GM12878 (cell line): ENCODE results near the gene GABBR2. TPM values are rescaled to one million over a fixed set of nuclear protein-coding genes. Genes with fewer than 3 reads are reported as not detected.

Experiments
- ATAC-seq: fragments of 200-7000 bp; cut with Tn5 transposase; 3 replicates; pipeline ENCODE4 v1.9.1; 2020; ENCODE audit warnings: mild to moderate bottlenecking, moderate library complexity
- BruUV-seq: library from RNA; stranded (reverse); fragments of 400-500 nt; replicated peaks from 2 replicates; lab custom pipeline; 2021; lab: Mats Ljungman, UMichigan
- CTCF ChIA-PET: fragments of 300-600 bp; sonication (Branson Sonifier 250); formaldehyde crosslinking; extraction: SDS; loops from one replicate; lab custom pipeline; 2021; ENCODE audit warnings: inconsistent platforms; lab: Yijun Ruan, JAX
- POLR2A ChIA-PET: fragments of 350-600 bp; formaldehyde crosslinking; extraction: SDS; loops from one replicate; lab custom pipeline; 2021; ENCODE audit warnings: inconsistent platforms; lab: Charles Lee
- RAD21 ChIA-PET: fragments of 300-600 bp; sonication (Branson Sonifier 250); formaldehyde crosslinking; loops from one replicate; lab custom pipeline; 2023; ENCODE audit warnings: antibody characterized with exemption; ENCODE audit not compliant: unreplicated experiment; lab: Charles Lee
- SMC1A ChIA-PET: fragments of 300-600 bp; sonication (Branson Sonifier 250); formaldehyde crosslinking; loops from one replicate; lab custom pipeline; 2023; ENCODE audit not compliant: unreplicated experiment, uncharacterized antibody; lab: Charles Lee
- DNase-seq: peaks from one replicate; pipeline ENCODE4 v3.0.0-alpha.2; 2011; ENCODE audit warnings: low read depth, low spot score
- FAIRE-seq: peaks from 3 replicates; lab custom pipeline; 2011; peaks lifted over from hg19 to GRCh38; lab: Jason Lieb, UNC
- H2AFZ ChIP-seq: 2 replicates; pipeline ENCODE4 v1.6.0; 2011; ENCODE audit warnings: low read depth, low read length, control low read depth; ENCODE audit not compliant: control insufficient read depth
- H3K27ac ChIP-seq: 2 replicates; pipeline ENCODE4 v1.5.1; 2011; ENCODE audit warnings: control low read depth; ENCODE audit not compliant: control insufficient read depth, insufficient read depth
- H3K27me3 ChIP-seq, 2 experiments: replicated peaks in 1 of 2; 2 replicates each; pipeline versions ENCODE4 v1.6.0 to v1.6.1; 2011; ENCODE audit warnings: low read length in 1 of 2; ENCODE audit not compliant: control insufficient read depth in 2 of 2, insufficient read depth in 2 of 2
- H3K36me3 ChIP-seq, 2 experiments: 2 replicates each; pipeline ENCODE4 v1.5.1; 2011; ENCODE audit warnings: low read length in 1 of 2; ENCODE audit not compliant: control insufficient read depth in 2 of 2, insufficient read depth in 2 of 2
- H3K4me1 ChIP-seq: 2 replicates; pipeline ENCODE4 v1.6.1; 2011; ENCODE audit warnings: mild to moderate bottlenecking, low read length, moderate library complexity, mixed read lengths; ENCODE audit not compliant: control insufficient read depth, insufficient read depth
- H3K4me2 ChIP-seq: 2 replicates; pipeline ENCODE4 v1.6.0; 2011; ENCODE audit warnings: control low read depth; ENCODE audit not compliant: control insufficient read depth, insufficient read depth
- H3K4me3 ChIP-seq: fragments of 200-600 bp; sonication (generic); 2 replicates; pipeline ENCODE4 v1.5.1; 2016
- H3K79me2 ChIP-seq: 2 replicates; pipeline ENCODE4 v1.6.0; 2011; ENCODE audit warnings: low read length; ENCODE audit not compliant: control insufficient read depth, insufficient read depth
- H3K9ac ChIP-seq: 2 replicates; pipeline ENCODE4 v1.8.0; 2011; ENCODE audit warnings: low read length, control low read depth, mixed read lengths; ENCODE audit not compliant: control insufficient read depth, insufficient read depth
- H3K9me3 ChIP-seq: replicated peaks from 3 replicates; pipeline ENCODE4 v1.5.1; 2011; ENCODE audit warnings: mild to moderate bottlenecking, low read length; ENCODE audit not compliant: control insufficient read depth, insufficient read depth
- H4K20me1 ChIP-seq: 2 replicates; pipeline ENCODE4 v1.6.0; 2011; ENCODE audit not compliant: control insufficient read depth, insufficient read depth
- E2F4 ChIP-seq: IDR thresholded peaks from 2 replicates; pipeline ENCODE4 v1.6.1; 2012; ENCODE audit warnings: low read depth, low read length, improper control_type of control experiment
- E4F1 ChIP-seq: fragments of 450-650 bp; IDR thresholded peaks from 2 replicates; pipeline ENCODE4 v1.6.1; 2018; ENCODE audit warnings: borderline replicate concordance, mild to moderate bottlenecking; ENCODE audit not compliant: partially characterized antibody
- IKZF2 ChIP-seq, 2 experiments: fragments of 450-650 bp; IDR thresholded peaks; 2 replicates each; pipeline ENCODE4 v1.6.1; 2017; ENCODE audit warnings: mild to moderate bottlenecking in 2 of 2, moderate library complexity in 2 of 2
- MEF2B ChIP-seq: fragments of 450-650 bp; IDR thresholded peaks from 2 replicates; pipeline ENCODE4 v1.6.1; 2018; ENCODE audit warnings: mild to moderate bottlenecking, moderate library complexity; ENCODE audit not compliant: partially characterized antibody, poor library complexity, severe bottlenecking
- MTA3 ChIP-seq: IDR thresholded peaks from 2 replicates; pipeline ENCODE4 v1.6.1; 2012; ENCODE audit warnings: low read length, inconsistent platforms, borderline replicate concordance
- SKIL ChIP-seq: fragments of 450-650 bp; IDR thresholded peaks from 2 replicates; pipeline ENCODE4 v1.6.1; 2017; ENCODE audit warnings: mild to moderate bottlenecking, low read depth, inconsistent platforms; ENCODE audit not compliant: poor library complexity, severe bottlenecking
- SMC3 ChIP-seq: IDR thresholded peaks from 2 replicates; pipeline ENCODE4 v1.6.1; 2011; ENCODE audit warnings: low read length, improper control_type of control experiment, borderline replicate concordance
- SREBF1 ChIP-seq: IDR thresholded peaks from 2 replicates; pipeline ENCODE4 v1.6.1; 2012; ENCODE audit warnings: mild to moderate bottlenecking, low read length
- STAT1 ChIP-seq: fragments of 450-650 bp; conservative IDR thresholded peaks from 2 replicates; pipeline ENCODE4 v1.6.1; 2014; ENCODE audit warnings: antibody characterized with exemption, mild to moderate bottlenecking
- WGBS: methylation state at CpG from one replicate; pipeline ENCODE4 v1.1.6; 2016; ENCODE audit warnings: low lambda C conversion rate; ENCODE audit not compliant: insufficient replicate concordance, insufficient coverage; ENCODE audit errors: missing lambda C conversion rate; 5-methylcytosine and 5-hydroxymethylcytosine counted together
- in situ Hi-C: fragments of 300-500 bp; cut with MboI; formaldehyde crosslinking; loops from 9 replicates; pipeline ENCODE4 v1.14.3; 2018; ENCODE audit warnings: mixed read lengths
- intact Hi-C: fragments of 100-400 bp; cut with micrococcal nuclease; formaldehyde crosslinking; loops from one replicate; pipeline ENCODE4 v1.14.2; 2022; ENCODE audit not compliant: unreplicated experiment
- polyA plus RNA-seq, 11 experiments: library from polyadenylated mRNA; depleted of rRNA in 4 of 11; unstranded in 6 of 11; stranded (reverse) in 5 of 11; fragments of >200 nt; fragmentation: Nextera tagmentation in 4 of 11; fragmentation: Illumina TruSeq in 1 of 11; extraction: Ambion mirVana in 4 of 11; extraction: Trizol in 1 of 11; gene quantifications; 1 replicate in 1 of 11; 2 replicates in 10 of 11; pipeline versions ENCODE4 v1.2.1 to v1.2.3, GENCODE V29; 2011 to 2016; ENCODE audit warnings: inconsistent platforms in 2 of 11, missing spikeins in 2 of 11, low read depth in 1 of 11
- total RNA-seq, 4 experiments: library from RNA; depleted of rRNA in 3 of 4; stranded (reverse); fragments of >200 nt in 3 of 4; fragmentation: Illumina TruSeq in 1 of 4; extraction: Trizol in 1 of 4; gene quantifications; 2 replicates each; pipeline versions ENCODE4 v1.2.1 to v1.2.3, GENCODE V29; 2013 to 2021

Gene GABBR2
- total and polyA plus RNA-seq, 10 of the 15 experiments (the other 5 are each of a cell fraction or from before 2014, with no cell fraction given), result 0.02 to 2.2 (median 0.06) TPM; not detected in 2

GRCh38 chr9:98688710-98689495 lies 19.8 kb downstream of the GABBR2 start:
- no peak for FAIRE-seq
- H3K27me3 ChIP-seq, result peaks cover 2 to 3% of the 10 kb centered on the region in 2 experiments; a peak in 2 of 4 replicates
- in situ Hi-C loops, result no loop called here
- no peak for TF ChIP-seq IKZF2 (IDR thresholded peaks at IDR 0.05)
- no peak for TF ChIP-seq E4F1
- TF ChIP-seq E2F4, result no peak
- TF ChIP-seq MEF2B, result no peak
- no peak for TF ChIP-seq SMC3
- TF ChIP-seq SKIL, result no peak
- no peak for TF ChIP-seq STAT1
- TF ChIP-seq SREBF1, result no peak
- TF ChIP-seq MTA3, result no peak
- TF ChIP-seq, all 136 proteins: peak for 0
- Histone ChIP-seq H3K79me2 (no peaks in the 10 kb centered on the region), H3K4me1 (no peaks in the 10 kb centered on the region), H3K9me3 (no peaks in the 10 kb centered on the region), H2AFZ (no peak overlapping the region), H3K36me3 (no peaks in the 10 kb centered on the region), H3K4me3 (no peak overlapping the region), H3K4me2 (no peak overlapping the region), H3K27ac (no peak overlapping the region), H4K20me1 (no peaks in the 10 kb centered on the region), H3K9ac (no peak overlapping the region)
- ChIA-PET RAD21 (no interaction called here), CTCF (no interaction called here), POLR2A (no interaction called here), SMC1A (no interaction called here)
- BruUV-seq, result no TSS peak
- DNase-seq, result no peak
- WGBS, result 11% methylated on average over 7 of the region's 7 CpGs
- ATAC-seq, result no peak
- intact Hi-C loops, result no loop called here
